Chondrocyte (in vitro differentiated cells): ENCODE results near the gene CAPS. TPM values are rescaled to one million over a fixed set of nuclear protein-coding genes. Genes with fewer than 3 reads are reported as not detected.

Experiments
- DNase-seq: peaks from one replicate; pipeline ENCODE4 v3.0.0; 2021; ENCODE audit warnings: mixed read lengths, low spot score
- H3K27ac Mint-ChIP-seq: one replicate; pipeline ENCODE4 v1.8.0; 2021; ENCODE audit warnings: mild to moderate bottlenecking, moderate library complexity, mixed read lengths; ENCODE audit not compliant: unreplicated experiment
- H3K27me3 Mint-ChIP-seq: 2 replicates; pipeline ENCODE4 v1.8.0; 2021; ENCODE audit warnings: low read depth, mixed read lengths
- H3K36me3 Mint-ChIP-seq: 2 replicates; pipeline ENCODE4 v1.8.0; 2021; ENCODE audit warnings: low read depth, mixed read lengths
- H3K4me1 Mint-ChIP-seq: 2 replicates; pipeline ENCODE4 v1.8.0; 2021; ENCODE audit warnings: low read depth, mild to moderate bottlenecking, mixed read lengths
- H3K4me3 Mint-ChIP-seq: one replicate; pipeline ENCODE4 v1.8.0; 2021; ENCODE audit warnings: mild to moderate bottlenecking, moderate library complexity, mixed read lengths; ENCODE audit not compliant: unreplicated experiment
- H3K9me3 Mint-ChIP-seq: 2 replicates; pipeline ENCODE4 v1.8.0; 2021; ENCODE audit warnings: low read depth, mixed read lengths
- CTCF ChIP-seq: fragments of 200-600 bp; sonication (generic); IDR thresholded peaks from 2 replicates; pipeline ENCODE4 v1.5.0; 2021; ENCODE audit warnings: antibody characterized with exemption, mild to moderate bottlenecking, moderate library complexity
- total RNA-seq: library from RNA; stranded (reverse); gene quantifications from 3 replicates; pipeline ENCODE4 v1.2.1, GENCODE V29; 2021

Gene CAPS
- total RNA-seq, 1 donor from 2014 or later = 7.2 TPM

GRCh38 chr19:5952193-5953029 is 38.4 kb downstream of the CAPS start:
- peaks cover 64% of the 10 kb centered on the region for H3K4me1 Mint-ChIP-seq
- peak overlapping the region; percentile 85 for H3K27ac Mint-ChIP-seq
- H3K36me3 Mint-ChIP-seq = peaks cover 2% of the 10 kb centered on the region
- no peak for DNase-seq
- TF ChIP-seq CTCF = no peak
- H3K9me3 Mint-ChIP-seq = no peaks in the 10 kb centered on the region
- H3K4me3 Mint-ChIP-seq = no peak overlapping the region
- H3K27me3 Mint-ChIP-seq = no peaks in the 10 kb centered on the region

DNA sequence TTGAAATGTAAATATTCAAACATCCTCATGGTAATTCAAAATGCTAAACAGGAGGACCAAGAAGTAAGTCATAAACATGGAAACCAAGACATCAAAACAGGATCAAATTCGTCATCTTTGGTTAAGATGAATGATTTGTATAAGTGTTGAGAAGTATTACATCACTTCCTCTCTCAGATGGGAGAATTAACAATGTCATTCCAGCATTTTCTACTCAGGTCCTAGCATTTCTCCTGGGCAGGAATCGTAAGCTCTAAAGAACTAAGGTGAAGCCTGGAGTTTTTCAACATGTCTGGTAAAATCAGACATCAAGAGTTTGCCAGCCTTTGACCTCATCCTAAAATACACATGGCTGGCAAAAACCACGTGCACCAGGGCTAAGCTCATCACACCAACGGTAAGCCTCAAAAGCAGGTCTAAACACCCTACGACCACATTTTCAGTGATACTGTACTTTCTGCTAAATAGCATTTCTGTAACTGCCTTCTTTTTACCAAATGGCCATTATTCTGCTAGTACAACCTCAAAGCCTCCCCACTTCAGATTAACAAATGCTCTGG is 39.1 kb downstream of the CAPS start:
- DNase-seq = no peak
- TF ChIP-seq CTCF = no peak
- Mint-ChIP-seq H3K4me3 (no peak overlapping the region), H3K36me3 (no peaks in the 10 kb centered on the region), H3K4me1 (peaks cover 61% of the 10 kb centered on the region), H3K27ac (peak overlapping the region; percentile 85), H3K9me3 (no peaks in the 10 kb centered on the region), H3K27me3 (no peaks in the 10 kb centered on the region)

GRCh38 chr19:5953680-5954213 is 39.7 kb downstream of the CAPS start:
- no peaks in the 10 kb centered on the region for H3K27me3 Mint-ChIP-seq
- DNase-seq = no peak
- peaks cover 58% of the 10 kb centered on the region for H3K4me1 Mint-ChIP-seq
- H3K9me3 Mint-ChIP-seq = no peaks in the 10 kb centered on the region
- peak overlapping the region; percentile 85 for H3K27ac Mint-ChIP-seq
- peak overlapping the region; percentile 3 for H3K4me3 Mint-ChIP-seq
- H3K36me3 Mint-ChIP-seq = no peaks in the 10 kb centered on the region
- no peak for TF ChIP-seq CTCF

- Mint-ChIP-seq H3K36me3 (no peaks in the 10 kb centered on the region), H3K27ac (peak overlapping the region; percentile 85), H3K4me3 (peak overlapping the region; percentile 3), H3K27me3 (no peaks in the 10 kb centered on the region), H3K4me1 (peaks cover 54% of the 10 kb centered on the region), H3K9me3 (no peaks in the 10 kb centered on the region)
- TF ChIP-seq CTCF = no peak
- no peak for DNase-seq
These were observed 40.2 kb downstream of the CAPS start for GRCh38 chr19:5954293-5954692.

GRCh38 chr19:5955636-5955935 is 41.5 kb downstream of the CAPS start:
- no peak for DNase-seq
- Mint-ChIP-seq H3K27me3 (no peaks in the 10 kb centered on the region), H3K4me1 (peaks cover 61% of the 10 kb centered on the region), H3K36me3 (no peaks in the 10 kb centered on the region), H3K4me3 (no peak overlapping the region), H3K27ac (peak overlapping the region; percentile 39), H3K9me3 (no peaks in the 10 kb centered on the region)
- TF ChIP-seq CTCF = no peak
